ENCODE results near the gene CETP.

Gene CETP

DNA sequence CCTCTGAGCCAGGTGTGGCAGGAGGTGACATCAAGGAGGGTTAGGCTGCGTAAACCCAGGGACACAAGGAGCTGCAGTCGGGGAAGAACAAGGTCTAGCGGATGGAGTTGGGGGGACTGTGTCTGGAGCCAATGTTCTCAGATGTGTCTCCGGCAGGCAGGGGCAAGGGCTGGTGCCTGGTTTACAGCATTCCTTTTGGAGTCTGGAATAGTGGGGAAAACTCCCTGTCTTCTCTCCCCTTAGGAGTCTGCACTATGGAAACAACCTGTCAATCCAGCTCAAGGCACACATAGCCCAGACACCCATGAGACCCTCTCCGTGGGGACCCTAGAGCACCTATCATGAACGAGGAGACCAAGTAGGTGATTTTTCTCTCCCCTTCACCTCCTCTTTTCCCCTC lies 55.1 kb downstream of the CETP start:
- in situ Hi-C loops (cut with HindIII; ENCODE audit: low sequenced_read_pairs): no loop called here

- in situ Hi-C loops (cut with HindIII; ENCODE audit: low sequenced_read_pairs): no loop called here
Measured at GRCh38 chr16:57017251-57017650, 55.5 kb downstream of the CETP start.

DNA sequence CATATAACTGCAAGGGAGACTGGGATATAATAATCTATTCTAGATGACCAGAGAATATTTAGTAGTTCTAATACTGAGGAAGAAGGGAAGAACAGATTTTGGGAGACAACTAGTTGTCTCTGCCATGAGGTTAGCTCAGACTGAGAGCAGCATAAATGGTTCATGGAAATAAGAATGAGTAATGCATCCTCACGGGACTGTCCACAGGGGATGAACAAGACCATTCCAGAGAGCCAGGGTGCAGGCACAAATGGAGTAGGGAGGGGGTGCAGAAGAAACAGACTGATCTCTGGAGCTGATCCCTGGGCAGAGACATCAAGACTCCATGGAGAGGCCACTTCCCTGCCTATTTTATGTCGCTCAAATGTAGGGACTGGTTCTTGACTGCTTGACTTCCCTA lies 58.0 kb downstream of the CETP start:
- in situ Hi-C loops (cut with HindIII; ENCODE audit: low sequenced_read_pairs): no loop called here

- in situ Hi-C loops (cut with HindIII; ENCODE audit: low sequenced_read_pairs): no loop called here
Measured at GRCh38 chr16:57020651-57021050, 58.9 kb downstream of the CETP start.

DNA sequence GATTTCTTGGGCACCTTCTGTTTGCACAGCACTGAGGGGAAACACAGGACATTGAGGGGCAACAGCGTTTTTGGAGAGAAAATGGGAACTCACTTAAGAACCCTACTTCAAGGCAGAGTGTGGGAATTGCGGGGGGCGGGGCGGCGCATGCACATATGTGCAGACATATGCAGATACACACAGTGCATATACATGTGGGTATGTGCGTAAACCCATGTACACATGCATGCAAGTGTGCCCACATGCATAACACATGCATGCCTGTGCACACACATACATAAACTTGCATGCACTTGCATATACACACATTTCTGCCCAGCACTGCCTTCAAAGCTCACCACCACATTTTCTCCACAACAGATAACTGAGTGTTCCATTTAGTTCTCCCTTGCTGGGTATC lies 60.0 kb downstream of the CETP start:
- in situ Hi-C loops (cut with HindIII; ENCODE audit: low sequenced_read_pairs): no loop called here

- in situ Hi-C loops (cut with HindIII; ENCODE audit: low sequenced_read_pairs): no loop called here
Measured at GRCh38 chr16:57022445-57022844, 60.7 kb downstream of the CETP start.

DNA sequence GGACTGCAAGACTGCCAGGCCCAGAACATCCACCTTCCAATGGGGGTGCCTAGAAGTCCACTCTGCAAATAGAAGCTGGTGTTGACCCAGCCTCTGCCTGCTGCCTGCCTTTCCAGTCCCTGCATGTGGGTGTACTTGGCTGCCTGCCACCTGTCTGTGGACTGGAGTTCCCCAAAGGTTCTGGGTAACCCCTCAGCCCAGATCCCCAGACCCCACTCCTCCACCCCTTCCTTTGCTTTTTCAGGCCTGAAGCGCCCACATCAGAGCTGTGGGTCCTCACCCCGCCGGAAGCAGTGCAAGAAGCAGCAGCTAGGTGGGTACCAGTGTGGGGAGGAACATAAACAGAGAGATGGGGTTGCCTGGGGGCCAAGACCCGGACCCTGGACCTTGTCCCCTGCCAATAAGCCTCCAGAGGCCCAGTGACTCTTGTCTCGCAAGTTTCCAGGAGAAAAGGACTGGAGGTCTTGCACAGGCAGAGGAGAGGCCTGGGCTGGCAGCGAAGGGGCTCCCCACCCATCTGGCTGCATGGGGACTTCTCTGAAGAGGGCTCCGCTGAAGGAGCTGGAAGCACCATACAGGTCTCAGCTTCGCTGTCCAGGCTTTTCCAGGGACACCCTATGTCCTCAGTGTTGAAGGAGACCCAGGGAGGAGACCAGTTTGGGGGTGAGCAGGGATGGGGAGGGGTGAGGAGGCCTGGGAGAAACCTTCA lies 61.9 kb downstream of the CETP start:
- in situ Hi-C loops (cut with HindIII; ENCODE audit: low sequenced_read_pairs): no loop called here

GRCh38 chr16:57024894-57025680 lies 63.3 kb downstream of the CETP start:
- in situ Hi-C loops (cut with HindIII; ENCODE audit: low sequenced_read_pairs): no loop called here

- in situ Hi-C loops (cut with HindIII; ENCODE audit: low sequenced_read_pairs): no loop called here
Measured at GRCh38 chr16:57025941-57026777, 64.4 kb downstream of the CETP start.

DNA sequence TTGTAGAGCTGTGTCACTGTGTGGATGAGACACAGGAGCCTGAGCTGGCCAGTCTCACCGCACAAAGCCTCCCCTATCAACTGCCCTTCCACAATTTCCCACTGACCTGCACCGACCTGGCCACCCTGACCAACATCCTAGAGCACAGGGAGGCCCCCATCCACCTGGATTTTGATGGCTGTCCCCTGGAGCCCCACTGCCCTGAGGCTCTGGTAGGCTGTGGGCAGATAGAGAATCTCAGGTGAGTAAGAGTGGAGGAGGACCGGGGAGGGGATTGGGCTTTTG lies 65.0 kb downstream of the CETP start:
- in situ Hi-C loops (cut with HindIII; ENCODE audit: low sequenced_read_pairs): no loop called here

DNA sequence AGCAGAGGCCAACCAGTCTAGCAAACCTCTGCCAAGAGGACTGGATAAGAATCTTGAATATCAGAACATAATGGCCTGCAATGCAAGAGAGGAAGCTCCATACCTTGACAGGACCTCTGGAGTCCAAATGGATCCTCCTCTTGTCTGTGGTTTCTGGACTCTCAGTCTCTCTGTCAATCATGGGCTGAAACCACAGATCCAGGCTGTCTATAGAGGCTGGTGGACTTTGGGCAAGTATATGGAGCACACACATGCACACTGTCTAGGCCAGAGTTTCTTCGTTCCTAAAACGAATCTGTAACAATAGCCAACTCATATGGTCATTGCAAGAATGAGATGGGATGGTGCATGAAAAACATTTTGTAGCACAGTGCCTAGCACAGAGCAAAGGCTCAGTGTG lies 65.3 kb downstream of the CETP start:
- in situ Hi-C loops (cut with HindIII; ENCODE audit: low sequenced_read_pairs): no loop called here

- in situ Hi-C loops (cut with HindIII; ENCODE audit: low sequenced_read_pairs): no loop called here
Measured at GRCh38 chr16:57028086-57028485, 66.3 kb downstream of the CETP start.

- in situ Hi-C loops (cut with HindIII; ENCODE audit: low sequenced_read_pairs): no loop called here
Measured at GRCh38 chr16:57029161-57030160, 67.7 kb downstream of the CETP start.

- in situ Hi-C loops (cut with HindIII; ENCODE audit: low sequenced_read_pairs): no loop called here
Measured at GRCh38 chr16:57030346-57030902, 68.7 kb downstream of the CETP start.

GRCh38 chr16:57031156-57031555 lies 69.4 kb downstream of the CETP start:
- in situ Hi-C loops (cut with HindIII; ENCODE audit: low sequenced_read_pairs): no loop called here

- in situ Hi-C loops (cut with HindIII; ENCODE audit: low sequenced_read_pairs): no loop called here
Measured at GRCh38 chr16:57032346-57032745, 70.6 kb downstream of the CETP start.

DNA sequence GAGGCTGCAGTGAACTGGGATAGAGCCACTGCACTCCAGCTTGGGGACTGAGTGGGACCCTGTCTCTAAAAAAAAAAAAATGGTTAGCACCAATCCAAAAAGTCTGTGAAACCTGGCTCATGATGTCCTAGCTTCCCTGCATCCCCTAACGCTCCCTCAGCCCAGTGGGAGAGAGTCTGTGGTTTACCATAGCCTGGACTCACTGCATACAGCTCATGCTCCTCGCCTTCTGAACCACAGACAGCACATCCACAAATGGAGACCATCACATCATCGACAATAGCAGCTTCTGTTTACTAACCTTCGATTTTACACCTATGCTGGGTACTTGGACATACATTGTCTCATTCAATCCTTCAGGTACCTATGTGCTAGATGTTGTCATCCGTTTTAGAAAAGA lies 71.2 kb downstream of the CETP start:
- in situ Hi-C loops (cut with HindIII; ENCODE audit: low sequenced_read_pairs): no loop called here
